Activated T-helper 1 cell treated with anti-CD3 and anti-CD28 coated beads, Interleukin-12 subunit alpha, Interleukin-12 subunit beta, Interleukin-2, Interleukin-4 antibody, amounts not matched to agents 30 ng/mL and 10 ng/mL and 1 ng/mL, durations not matched to agents 14 hours and 24 hours and 36 hours (primary cell): ENCODE measurements around the gene GNPTG. TPM values are rescaled to one million over a fixed set of nuclear protein-coding genes. Genes with fewer than 3 reads are reported as not detected.

Experiments used
- DNase-seq: peaks from one replicate; pipeline ENCODE4 v3.0.0; 2021; ENCODE audit warnings: low spot score
- H3K27ac Mint-ChIP-seq: one replicate; pipeline ENCODE4 v1.8.0; 2021; ENCODE audit warnings: mild to moderate bottlenecking, mixed read lengths
- H3K27me3 Mint-ChIP-seq: one replicate; pipeline ENCODE4 v1.8.0; 2022; ENCODE audit warnings: mild to moderate bottlenecking, moderate library complexity, mixed read lengths; ENCODE audit not compliant: insufficient read depth
- H3K36me3 Mint-ChIP-seq: one replicate; pipeline ENCODE4 v1.8.0; 2021; ENCODE audit warnings: low read depth, mixed read lengths
- H3K4me1 Mint-ChIP-seq: one replicate; pipeline ENCODE4 v1.8.0; 2021; ENCODE audit warnings: low read depth, mixed read lengths
- H3K4me3 Mint-ChIP-seq: one replicate; pipeline ENCODE4 v1.8.0; 2021; ENCODE audit warnings: mild to moderate bottlenecking, moderate library complexity, mixed read lengths
- H3K9me3 Mint-ChIP-seq: one replicate; pipeline ENCODE4 v1.8.0; 2021; ENCODE audit warnings: mixed read lengths
- intact Hi-C: fragments of 100-400 bp; cut with micrococcal nuclease; formaldehyde crosslinking; loops from one replicate; pipeline ENCODE4 v1.15.1; 2024
- total RNA-seq: library from RNA; stranded (reverse); gene quantifications from 2 replicates; pipeline ENCODE4 v1.2.3, GENCODE V29; 2022

The GNPTG gene
- total RNA-seq: 21.4 and 22.5 TPM in 2 replicates

GRCh38 chr16:1351582-1352362 is at the start of gene GNPTG, which contains the start of gene TSR3:
Gene GNPTG, plus strand, starts transcription at chr16:1351931. Its CDS starts 35 bp downstream, at chr16:1351966.
Gene TSR3, minus strand, starts transcription at chr16:1351878. Its CDS starts 74 bp downstream, at chr16:1351804.
- peak; percentile 89 for DNase-seq
- peak within 1 kb of the TSS; percentile 83 for H3K27ac Mint-ChIP-seq
- peaks cover 3% of the 10 kb centered on the region for H3K27me3 Mint-ChIP-seq
- intact Hi-C loops: loop anchor here (1.0 to 5.0 kb wide), 5 partner anchors 8 to 261 kb away; partner anchors contain the start of genes BAIAP3, CRAMP1 and IFT140
- peaks cover 3% of the 10 kb centered on the region for H3K36me3 Mint-ChIP-seq
- no peaks in the 10 kb centered on the region for H3K9me3 Mint-ChIP-seq
- H3K4me3 Mint-ChIP-seq: peak within 1 kb of the TSS; percentile 90
- H3K4me1 Mint-ChIP-seq: peaks cover 18% of the 10 kb centered on the region

GRCh38 chr16:1305823-1306222 is 45.9 kb upstream of the GNPTG start:
- intact Hi-C loops: loop anchor here (10.0 kb wide), 1 partner anchor 229 kb away; the partner anchor contains the start of gene TMEM204
- H3K9me3 Mint-ChIP-seq: no peaks in the 10 kb centered on the region
- H3K27ac Mint-ChIP-seq: no peak overlapping the region
- H3K27me3 Mint-ChIP-seq: peaks cover 2% of the 10 kb centered on the region
- H3K36me3 Mint-ChIP-seq: peaks cover 7% of the 10 kb centered on the region
- no peak for DNase-seq
- no peak overlapping the region for H3K4me3 Mint-ChIP-seq
- H3K4me1 Mint-ChIP-seq: peaks cover 29% of the 10 kb centered on the region

- peaks cover 12% of the 10 kb centered on the region for H3K36me3 Mint-ChIP-seq
- H3K4me1 Mint-ChIP-seq: peaks cover 34% of the 10 kb centered on the region
- no peak for DNase-seq
- peak overlapping the region; percentile 37 for H3K4me3 Mint-ChIP-seq
- intact Hi-C loops: loop anchor here (10.0 kb wide), 1 partner anchor 228 kb away; the partner anchor contains the start of gene TMEM204
- H3K27me3 Mint-ChIP-seq: peaks cover 2% of the 10 kb centered on the region
- no peaks in the 10 kb centered on the region for H3K9me3 Mint-ChIP-seq
- H3K27ac Mint-ChIP-seq: peak overlapping the region; percentile 34
These were observed 45.4 kb upstream of the GNPTG start for GRCh38 chr16:1306334-1306733.

GRCh38 chr16:1308036-1308976 is 43.4 kb upstream of the GNPTG start:
- DNase-seq: no peak
- H3K9me3 Mint-ChIP-seq: no peaks in the 10 kb centered on the region
- H3K4me3 Mint-ChIP-seq: peak overlapping the region; percentile 87
- peaks cover 12% of the 10 kb centered on the region for H3K36me3 Mint-ChIP-seq
- peaks cover 2% of the 10 kb centered on the region for H3K27me3 Mint-ChIP-seq
- H3K27ac Mint-ChIP-seq: peak overlapping the region; percentile 97
- intact Hi-C loops: loop anchor here (2.0 to 10.0 kb wide), 4 partner anchors 70 to 782 kb away; partner anchors contain the start of genes CAPN15, TMEM204 and UQCC4
- H3K4me1 Mint-ChIP-seq: peaks cover 27% of the 10 kb centered on the region

- Mint-ChIP-seq H3K9me3 (no peaks in the 10 kb centered on the region), H3K27ac (peak within 1 kb of the TSS; percentile 100), H3K27me3 (peaks cover 2% of the 10 kb centered on the region), H3K4me3 (peak within 1 kb of the TSS; percentile 95), H3K4me1 (peaks cover 20% of the 10 kb centered on the region), H3K36me3 (peaks cover 14% of the 10 kb centered on the region)
- DNase-seq: peak; percentile 98
- intact Hi-C loops: loop anchor here (1.0 to 10.0 kb wide), 5 partner anchors 70 to 782 kb away; partner anchors contain the start of genes CAPN15, CRAMP1, IFT140 and TMEM204
These were observed 42.5 kb upstream of the GNPTG start, which contains the start of gene UBE2I for GRCh38 chr16:1308977-1309885. Gene UBE2I, plus strand, starts transcription at chr16:1309636. Its CDS starts 4,395 bp downstream, at chr16:1314031.

- H3K27me3 Mint-ChIP-seq: peaks cover 2% of the 10 kb centered on the region
- H3K4me1 Mint-ChIP-seq: peaks cover 19% of the 10 kb centered on the region
- DNase-seq: peak; percentile 53
- peak overlapping the region; percentile 93 for H3K27ac Mint-ChIP-seq
- peak overlapping the region; percentile 95 for H3K4me3 Mint-ChIP-seq
- intact Hi-C loops: loop anchor here (1.0 to 10.0 kb wide), 8 partner anchors 23 to 783 kb away; partner anchors contain the start of genes BAIAP3, CAPN15, CRAMP1 and GNPTG
- peaks cover 16% of the 10 kb centered on the region for H3K36me3 Mint-ChIP-seq
- no peaks in the 10 kb centered on the region for H3K9me3 Mint-ChIP-seq
These were observed 41.6 kb upstream of the GNPTG start for GRCh38 chr16:1309888-1310831.

GRCh38 chr16:1310832-1311200 is 40.9 kb upstream of the GNPTG start:
- H3K4me3 Mint-ChIP-seq: peak overlapping the region; percentile 95
- peak; percentile 34 for DNase-seq
- no peaks in the 10 kb centered on the region for H3K9me3 Mint-ChIP-seq
- peaks cover 19% of the 10 kb centered on the region for H3K4me1 Mint-ChIP-seq
- peak overlapping the region; percentile 93 for H3K27ac Mint-ChIP-seq
- intact Hi-C loops: loop anchor here (1.0 to 2.0 kb wide), 3 partner anchors 22 to 40 kb away; partner anchors contain the start of genes BAIAP3, GNPTG and TSR3
- H3K36me3 Mint-ChIP-seq: peaks cover 20% of the 10 kb centered on the region
- H3K27me3 Mint-ChIP-seq: peaks cover 2% of the 10 kb centered on the region

GRCh38 chr16:1311212-1311737 is 40.5 kb upstream of the GNPTG start:
- H3K27ac Mint-ChIP-seq: peak overlapping the region; percentile 93
- H3K4me3 Mint-ChIP-seq: peak overlapping the region; percentile 95
- peaks cover 19% of the 10 kb centered on the region for H3K4me1 Mint-ChIP-seq
- DNase-seq: no peak
- intact Hi-C loops: loop anchor here (2.0 kb wide), 1 partner anchor 22 kb away; the partner anchor contains the start of gene BAIAP3
- H3K27me3 Mint-ChIP-seq: peaks cover 2% of the 10 kb centered on the region
- no peaks in the 10 kb centered on the region for H3K9me3 Mint-ChIP-seq
- H3K36me3 Mint-ChIP-seq: peaks cover 23% of the 10 kb centered on the region

GRCh38 chr16:1311738-1312466 is 39.8 kb upstream of the GNPTG start:
- peaks cover 19% of the 10 kb centered on the region for H3K4me1 Mint-ChIP-seq
- no peak for DNase-seq
- intact Hi-C loops: loop anchor here (2.0 kb wide), 1 partner anchor 21 kb away; the partner anchor contains the start of gene BAIAP3
- peaks cover 2% of the 10 kb centered on the region for H3K27me3 Mint-ChIP-seq
- peaks cover 29% of the 10 kb centered on the region for H3K36me3 Mint-ChIP-seq
- peak overlapping the region; percentile 95 for H3K4me3 Mint-ChIP-seq
- H3K27ac Mint-ChIP-seq: no peak overlapping the region
- no peaks in the 10 kb centered on the region for H3K9me3 Mint-ChIP-seq

GRCh38 chr16:1312467-1312816 is 39.3 kb upstream of the GNPTG start:
- H3K27ac Mint-ChIP-seq: no peak overlapping the region
- peaks cover 2% of the 10 kb centered on the region for H3K27me3 Mint-ChIP-seq
- intact Hi-C loops: no loop called here
- no peak for DNase-seq
- peaks cover 32% of the 10 kb centered on the region for H3K36me3 Mint-ChIP-seq
- H3K9me3 Mint-ChIP-seq: no peaks in the 10 kb centered on the region
- H3K4me1 Mint-ChIP-seq: peaks cover 19% of the 10 kb centered on the region
- H3K4me3 Mint-ChIP-seq: peak overlapping the region; percentile 51
